T1000 (cell line): Measurements from ENCODE around the gene MSI2.

Source experiments
- DNase-seq: peaks from one replicate; lab custom pipeline; 2025; ENCODE audit warnings: mixed read lengths; lab: John Stamatoyannopoulos, UW

MSI2 gene

DNA sequence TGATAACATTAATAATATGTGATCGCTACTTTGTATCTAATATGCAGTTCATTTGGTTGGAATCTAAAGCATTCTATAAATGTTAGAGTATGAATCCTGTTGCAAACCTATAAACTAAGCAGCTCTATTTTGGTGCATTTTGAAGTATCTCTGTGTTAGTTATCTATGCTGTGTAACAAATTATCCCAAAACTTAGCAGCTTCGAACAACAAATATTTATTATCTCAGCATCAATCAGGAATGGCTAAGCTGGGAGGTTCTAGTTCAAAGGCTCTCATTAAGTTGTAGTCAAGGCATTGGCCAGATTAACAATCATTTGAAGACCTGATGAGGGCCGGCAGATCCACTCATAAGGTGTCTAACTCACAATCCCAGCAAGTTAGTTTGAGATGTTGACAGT lies 10.1 kb upstream of the MSI2 start:
- DNase-seq, result no peak

DNA sequence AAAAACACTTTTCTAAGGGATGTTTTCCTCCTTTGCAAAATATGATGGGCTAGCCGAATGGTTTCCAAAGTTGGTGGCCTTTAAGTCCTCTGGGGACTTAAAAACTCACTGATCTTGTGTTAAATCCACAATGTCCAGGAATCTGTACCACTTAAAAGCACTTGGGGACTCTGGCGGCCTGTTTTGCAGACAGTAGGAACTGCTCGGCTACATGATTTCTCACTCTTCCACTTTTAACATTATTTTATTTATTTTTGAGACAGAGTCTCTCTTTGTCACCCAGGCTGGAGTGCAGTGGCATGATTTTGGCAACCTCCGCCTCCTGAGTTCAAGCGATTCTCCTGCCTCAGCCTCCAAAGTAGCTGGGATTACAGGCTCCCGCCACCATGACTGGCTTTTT lies 9.1 kb upstream of the MSI2 start:
- DNase-seq, result no peak

DNA sequence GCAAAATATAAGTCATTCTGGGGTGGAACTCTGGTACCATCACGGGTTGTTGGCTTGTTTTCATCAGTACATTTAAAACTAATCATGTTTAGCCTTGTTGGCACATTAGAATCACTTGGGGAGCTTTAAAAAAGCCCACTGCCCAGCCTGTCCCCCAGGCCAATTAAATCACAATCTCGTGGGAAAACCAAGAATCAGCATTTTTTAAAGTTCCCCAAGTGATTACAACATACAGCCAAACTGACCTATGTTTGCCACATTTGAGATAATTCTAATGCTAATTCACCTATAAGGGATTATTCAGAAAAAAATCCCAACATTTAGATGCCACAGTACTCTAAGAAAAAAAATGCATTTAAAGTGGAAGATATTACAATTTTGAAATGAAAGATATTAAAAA lies 8.4 kb upstream of the MSI2 start:
- no peak for DNase-seq

GRCh38 chr17:57249520-57249919 lies 6.8 kb upstream of the MSI2 start:
- DNase-seq, result no peak

DNA sequence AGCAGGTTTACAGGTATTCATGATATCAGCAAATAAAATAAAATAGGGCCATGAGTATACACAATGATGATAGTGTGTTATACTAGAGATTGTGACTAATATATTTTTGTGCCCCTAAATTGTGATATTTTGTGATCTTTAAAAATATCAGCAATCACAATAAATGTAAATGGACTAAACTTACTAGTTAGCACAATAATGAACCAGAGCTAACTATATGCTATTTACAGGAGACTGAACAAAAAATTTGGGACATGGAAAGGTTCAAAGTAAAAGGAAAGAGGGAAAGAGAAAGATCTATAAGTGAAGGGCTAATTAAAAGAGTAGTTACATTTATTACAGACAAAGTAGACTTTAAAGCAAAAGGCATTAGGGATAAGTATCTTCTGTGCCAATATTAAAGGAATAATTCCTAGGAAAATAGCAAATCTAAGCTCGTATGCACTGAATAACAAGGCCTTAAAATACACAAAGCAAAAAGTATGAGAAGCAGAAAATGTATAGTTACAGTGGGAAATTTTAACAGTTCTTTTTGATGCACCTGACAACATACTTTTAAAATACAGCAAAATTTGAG lies 5.0 kb upstream of the MSI2 start:
- no peak for DNase-seq

- DNase-seq, result no peak
Measured at GRCh38 chr17:57253362-57254065, 2.8 kb upstream of the MSI2 start.

GRCh38 chr17:57255182-57255775 lies 1.0 kb upstream of the MSI2 start:
- no peak for DNase-seq

DNA sequence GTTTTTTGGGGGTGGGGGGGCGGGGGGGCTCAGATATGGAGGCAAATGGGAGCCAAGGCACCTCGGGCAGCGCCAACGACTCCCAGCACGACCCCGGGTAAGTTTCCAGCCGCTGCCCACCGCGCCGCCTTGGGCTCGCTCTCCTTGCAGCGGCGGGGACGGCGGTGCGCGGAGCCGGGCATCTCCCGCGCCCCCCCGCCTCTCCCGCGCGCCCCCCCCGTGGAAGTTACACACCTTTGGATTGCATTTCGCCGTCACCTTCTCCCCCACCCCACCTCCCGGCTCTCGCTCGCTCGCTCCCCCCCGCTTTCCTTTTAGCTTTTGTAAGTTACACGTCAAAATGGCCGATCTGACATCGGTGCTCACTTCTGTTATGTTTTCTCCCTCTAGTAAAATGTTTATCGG lies 387 bp downstream of the MSI2 start:
- no peak for DNase-seq

GRCh38 chr17:57257195-57257894 lies 1.0 kb downstream of the MSI2 start:
- no peak for DNase-seq

GRCh38 chr17:57257895-57258851 lies 1.9 kb downstream of the MSI2 start:
- DNase-seq, result no peak

DNA sequence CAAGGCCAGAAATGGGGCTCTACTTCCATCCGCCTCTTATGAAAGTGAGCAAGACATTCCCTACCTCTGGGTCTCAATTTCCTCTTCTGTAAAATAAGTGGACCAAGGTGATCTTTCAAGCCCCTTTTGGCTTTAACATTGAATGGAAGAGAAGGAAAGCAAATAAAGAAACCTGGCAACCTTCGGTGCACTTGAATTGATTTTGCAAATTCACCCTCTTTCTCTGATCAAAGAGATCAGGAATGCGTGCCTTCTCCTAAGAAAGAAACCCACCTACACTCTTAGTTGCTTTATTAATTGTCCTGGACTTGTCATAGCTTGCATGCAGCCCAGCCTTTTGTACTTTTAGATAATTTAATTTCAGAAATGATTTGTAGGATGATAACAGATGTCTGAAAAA lies 3.0 kb downstream of the MSI2 start:
- DNase-seq, result no peak

DNA sequence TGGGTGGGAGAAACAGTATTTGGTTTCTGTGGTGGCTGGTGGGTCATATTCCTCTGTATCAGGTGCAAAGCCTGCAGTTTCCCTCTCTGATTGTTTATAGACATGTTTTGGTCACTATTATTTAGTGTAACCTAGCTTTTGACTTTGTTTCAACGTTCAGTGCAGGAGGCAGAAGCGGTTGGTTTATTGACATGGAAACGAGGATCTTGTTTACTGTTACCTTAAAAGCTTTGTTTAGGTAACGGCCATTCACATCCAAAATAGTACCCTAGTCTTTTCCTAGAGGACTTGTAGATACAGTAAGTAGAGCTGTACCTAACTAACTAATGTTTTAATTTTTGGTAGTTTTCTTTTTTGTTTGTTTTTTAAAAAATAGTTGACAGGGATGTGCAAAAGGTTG lies 3.5 kb downstream of the MSI2 start:
- no peak for DNase-seq

GRCh38 chr17:57260325-57261083 lies 4.2 kb downstream of the MSI2 start:
- DNase-seq, result no peak

- no peak for DNase-seq
Measured at GRCh38 chr17:57261084-57261461, 4.8 kb downstream of the MSI2 start.

DNA sequence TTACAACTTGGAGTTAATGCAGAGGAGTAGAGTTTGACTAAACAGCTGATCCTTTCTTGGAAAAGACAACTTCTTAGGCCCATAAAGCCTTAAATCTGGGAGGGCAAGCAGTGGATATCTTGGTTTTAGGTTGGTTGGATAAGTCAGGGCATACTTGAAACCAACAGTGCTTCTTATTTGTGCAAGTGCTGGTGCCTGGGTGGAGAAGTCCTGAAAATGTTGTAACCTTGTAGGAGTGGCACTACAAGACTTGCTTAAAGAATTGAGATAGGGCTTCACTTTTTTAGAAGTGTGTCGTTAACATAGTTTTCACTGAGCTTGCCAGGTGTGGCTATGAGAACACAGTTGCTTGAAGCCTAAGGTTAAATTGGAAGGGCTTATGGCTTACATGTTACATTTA lies 6.2 kb downstream of the MSI2 start:
- no peak for DNase-seq

DNA sequence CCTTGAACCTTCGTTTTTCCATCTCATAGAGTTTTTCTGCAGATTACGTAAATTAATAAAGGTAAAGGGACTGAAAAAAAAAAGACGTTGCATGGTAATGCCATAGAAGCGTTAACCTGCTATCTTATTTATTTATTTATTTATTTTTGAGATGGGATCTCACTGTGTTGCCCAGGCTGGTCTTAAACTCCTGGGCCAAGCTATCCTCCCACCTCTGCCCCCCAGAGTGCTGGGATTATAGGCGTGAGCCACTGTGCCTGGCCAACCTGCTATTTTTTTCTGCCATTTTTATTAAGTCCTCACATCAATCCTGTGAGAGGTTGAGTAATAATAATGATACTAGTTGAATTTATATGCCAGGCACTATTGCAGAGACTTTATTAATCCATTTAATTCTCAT lies 7.9 kb downstream of the MSI2 start:
- DNase-seq, result no peak

GRCh38 chr17:57264776-57265175 lies 8.5 kb downstream of the MSI2 start:
- no peak for DNase-seq

- no peak for DNase-seq
Measured at GRCh38 chr17:57266902-57267311, 10.6 kb downstream of the MSI2 start.

DNA sequence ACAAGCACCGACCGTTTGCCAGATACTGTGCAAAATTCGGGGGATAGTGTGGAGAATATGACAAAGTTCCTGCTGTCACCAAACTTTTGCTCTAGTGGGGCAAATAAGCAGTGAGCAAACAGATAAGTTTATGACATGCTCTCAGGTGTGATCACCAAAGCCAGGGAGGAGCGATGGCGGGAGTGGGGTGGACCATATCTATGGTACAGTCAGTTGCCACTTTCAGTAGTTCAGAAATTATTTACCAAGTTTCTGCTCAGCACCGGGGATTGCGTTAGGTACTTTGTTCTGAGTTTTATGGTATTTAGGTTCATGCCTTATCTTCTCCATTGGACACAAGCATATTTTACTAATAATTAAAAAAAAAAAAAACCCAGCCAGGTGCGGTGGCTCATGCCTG lies 11.9 kb downstream of the MSI2 start:
- DNase-seq, result no peak

DNA sequence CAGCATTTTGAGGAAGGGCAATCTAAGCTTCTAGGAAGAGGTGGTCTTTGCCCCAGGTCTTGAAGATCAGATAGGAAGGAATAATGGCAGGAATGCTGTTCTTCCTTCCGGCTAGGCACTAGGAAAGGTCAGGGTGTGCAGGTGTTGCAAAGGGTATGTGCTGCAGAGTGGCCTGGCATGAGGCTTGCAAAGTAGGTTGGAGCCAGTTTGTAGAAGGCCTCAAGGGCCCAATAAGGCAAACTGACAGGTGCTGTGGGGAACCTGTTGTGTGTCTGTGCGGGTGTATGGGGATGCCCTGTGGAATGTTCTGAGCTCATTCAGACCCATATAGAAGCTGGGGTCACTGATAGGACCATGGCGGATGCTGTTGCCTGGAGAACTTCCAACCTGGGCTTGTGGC lies 12.7 kb downstream of the MSI2 start:
- DNase-seq, result no peak

- no peak for DNase-seq
Measured at GRCh38 chr17:57269598-57270255, 13.4 kb downstream of the MSI2 start.
